ENCODE data around the gene TRIM29.

The TRIM29 gene

DNA sequence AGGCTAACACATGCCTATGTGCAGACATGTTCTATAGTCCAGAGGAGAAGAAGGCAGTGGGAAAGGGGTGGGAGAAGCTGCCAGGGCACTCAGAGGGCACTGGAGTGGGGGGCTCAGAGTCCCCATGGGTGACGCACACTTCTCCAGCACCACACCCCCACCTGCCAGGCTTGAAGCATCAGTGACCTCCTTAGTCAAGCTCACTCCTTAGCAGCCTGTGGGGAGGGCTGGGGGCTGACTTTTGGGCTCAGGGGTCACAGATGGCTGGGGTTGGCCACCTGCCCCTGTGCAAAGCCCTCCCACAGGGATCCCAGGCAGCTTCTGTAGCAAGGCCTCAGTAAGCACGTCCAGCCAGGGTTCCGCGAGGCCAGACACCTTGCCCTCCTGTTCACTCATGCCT is 18.8 kb downstream of the TRIM29 start:
- DNase-seq: no peak

- no peak for DNase-seq
Measured at GRCh38 chr11:120117991-120118390, 19.9 kb downstream of the TRIM29 start.

DNA sequence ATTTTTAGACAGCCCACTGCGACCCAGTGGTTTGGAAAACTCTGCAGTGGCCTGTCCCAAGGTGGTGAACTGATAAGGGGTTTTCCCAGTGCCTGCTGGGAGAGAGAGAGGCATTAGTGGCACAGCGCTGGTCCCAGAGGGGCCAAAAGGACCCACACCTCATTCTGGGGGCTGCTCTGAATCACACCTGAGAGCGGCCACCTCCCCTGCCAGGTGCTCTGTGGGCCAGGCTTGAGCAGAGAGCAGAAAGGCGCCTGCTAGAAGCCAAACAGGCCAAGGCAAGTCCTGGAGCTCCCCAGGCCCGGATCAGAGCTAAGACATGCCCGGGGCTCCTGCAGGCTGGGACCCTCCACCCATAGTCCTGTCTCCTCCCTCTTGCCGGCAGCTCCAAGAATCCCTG is 20.9 kb downstream of the TRIM29 start:
- DNase-seq: no peak

- no peak for DNase-seq
Measured at GRCh38 chr11:120115272-120116000, 22.5 kb downstream of the TRIM29 start.

- DNase-seq: no peak
Measured at GRCh38 chr11:120112174-120112796, 25.6 kb downstream of the TRIM29 start.

DNA sequence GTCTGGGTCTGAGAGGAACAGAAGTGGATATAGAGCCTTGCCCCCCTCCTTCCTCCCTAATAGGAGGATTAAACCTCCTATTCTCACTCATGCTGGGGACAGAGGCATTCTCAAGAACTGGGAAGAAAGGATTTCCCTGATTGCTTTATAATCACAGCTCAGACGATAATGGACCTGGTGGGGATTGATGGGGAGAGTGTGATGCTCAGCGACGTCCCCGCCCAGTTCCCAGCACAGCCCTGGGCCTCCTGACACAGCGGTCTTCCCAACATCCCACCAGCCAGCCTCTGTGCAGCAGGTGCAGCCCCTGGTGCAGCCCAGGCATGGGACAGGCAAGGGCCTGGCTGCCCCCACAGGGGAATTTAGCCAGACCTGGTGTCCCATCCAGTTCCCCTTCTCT is 28.4 kb downstream of the TRIM29 start:
- DNase-seq: no peak

- no peak for DNase-seq
Measured at GRCh38 chr11:120108785-120109168, 29.1 kb downstream of the TRIM29 start.

- DNase-seq: peak; percentile 38
Measured at GRCh38 chr11:120108154-120108784, 29.6 kb downstream of the TRIM29 start.

- DNase-seq: no peak
Measured at GRCh38 chr11:120107692-120108091, 30.2 kb downstream of the TRIM29 start.

DNA sequence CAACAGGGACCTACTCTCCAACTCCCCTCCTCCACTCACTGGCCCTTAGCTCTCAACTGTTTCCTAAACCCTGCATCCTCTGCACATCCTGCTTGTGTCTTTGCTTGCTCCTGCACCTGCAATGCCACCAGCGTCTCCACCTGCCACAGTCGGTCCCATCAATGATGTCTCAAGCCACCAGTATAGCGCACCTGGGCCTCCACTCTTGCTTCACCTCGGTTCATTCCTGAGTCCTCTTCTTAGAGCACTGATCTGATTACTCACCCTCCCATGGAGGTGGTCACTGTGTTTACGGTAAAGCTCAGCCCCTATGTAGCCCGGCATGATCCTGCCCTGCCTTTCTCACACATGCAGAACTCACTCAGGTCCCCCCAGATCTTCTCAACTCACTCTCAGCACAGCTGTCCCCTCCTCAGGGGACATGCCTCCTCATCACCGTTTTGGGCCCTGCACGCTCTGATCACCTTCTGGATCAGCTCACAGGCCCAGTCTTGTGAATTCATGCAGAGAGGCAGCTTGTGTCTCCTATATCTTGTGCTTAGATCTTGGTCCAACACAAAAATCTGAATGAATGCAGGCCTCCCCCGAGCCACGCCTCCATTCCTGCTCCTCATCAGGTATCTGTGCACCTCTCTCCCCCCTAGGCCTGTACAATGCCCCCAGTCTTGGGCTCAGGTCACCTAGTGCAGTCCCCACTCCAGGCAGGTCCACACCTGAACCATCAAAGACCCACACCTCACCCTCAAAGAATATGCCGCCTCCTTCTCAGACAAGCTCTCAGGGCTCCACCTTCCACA is 31.4 kb downstream of the TRIM29 start:
- DNase-seq: no peak

DNA sequence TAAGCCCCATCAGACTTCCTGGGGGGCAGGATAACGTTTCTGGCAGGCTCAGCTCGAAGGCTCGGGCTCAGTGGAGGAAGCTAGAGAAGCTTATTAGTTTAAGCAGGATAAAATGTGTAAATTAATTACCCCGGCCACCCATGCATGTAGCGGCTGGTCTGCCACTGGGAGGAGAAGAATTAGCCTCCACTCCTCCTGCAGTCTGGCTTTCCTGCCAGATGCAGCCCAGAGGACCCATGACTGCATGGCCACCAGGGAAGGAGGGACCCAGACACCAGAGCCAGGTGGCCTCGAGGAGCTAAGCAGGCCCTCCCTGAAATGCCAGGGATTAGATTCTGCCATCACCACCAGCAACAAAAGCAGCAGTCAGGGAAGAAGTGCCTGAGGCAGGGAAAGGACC is 32.3 kb downstream of the TRIM29 start:
- DNase-seq: no peak

- no peak for DNase-seq
Measured at GRCh38 chr11:120104041-120104565, 33.8 kb downstream of the TRIM29 start.

- DNase-seq: no peak
Measured at GRCh38 chr11:120102864-120103122, 35.1 kb downstream of the TRIM29 start.

DNA sequence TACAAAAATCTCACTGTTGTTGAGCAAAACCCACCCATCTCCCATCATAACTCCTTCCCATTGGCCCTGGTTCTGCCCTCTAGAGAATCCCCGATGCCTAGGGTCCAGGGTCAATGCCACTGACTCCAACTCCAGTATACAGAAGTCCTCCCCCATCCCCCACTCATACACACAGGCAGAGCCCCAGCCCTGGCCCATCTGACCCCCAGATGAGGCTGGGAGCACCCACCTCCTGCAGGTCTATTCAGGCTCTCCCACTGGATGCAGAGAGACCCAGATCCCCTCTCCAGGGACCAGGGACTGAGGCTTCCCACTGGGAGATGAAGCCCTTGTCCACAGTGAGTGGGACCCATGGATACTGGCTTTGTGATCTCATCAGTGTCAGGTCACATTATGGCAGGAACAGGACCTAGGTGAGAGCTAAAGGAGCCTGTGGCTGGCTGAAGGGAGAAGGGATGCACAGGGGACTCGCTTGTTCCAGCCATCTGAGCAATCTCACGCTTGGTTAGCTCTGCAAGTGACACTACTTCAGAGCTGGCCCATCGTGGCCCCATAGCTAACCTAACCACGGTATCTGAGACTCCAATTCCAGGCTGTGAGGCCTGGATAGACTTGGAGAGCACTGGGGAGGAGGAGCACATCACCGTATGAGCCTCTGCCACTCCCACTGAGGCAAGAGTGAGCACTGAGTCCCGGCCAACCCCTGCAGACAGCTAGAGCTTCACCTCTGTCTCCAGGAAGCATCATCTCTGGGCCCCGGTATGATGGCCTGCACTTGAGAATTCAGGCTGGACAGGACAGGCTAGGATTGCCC is 35.7 kb downstream of the TRIM29 start:
- no peak for DNase-seq

- no peak for DNase-seq
Measured at GRCh38 chr11:120098503-120099020, 39.4 kb downstream of the TRIM29 start.

GRCh38 chr11:120097721-120098385 is 40.1 kb downstream of the TRIM29 start:
- no peak for DNase-seq

DNA sequence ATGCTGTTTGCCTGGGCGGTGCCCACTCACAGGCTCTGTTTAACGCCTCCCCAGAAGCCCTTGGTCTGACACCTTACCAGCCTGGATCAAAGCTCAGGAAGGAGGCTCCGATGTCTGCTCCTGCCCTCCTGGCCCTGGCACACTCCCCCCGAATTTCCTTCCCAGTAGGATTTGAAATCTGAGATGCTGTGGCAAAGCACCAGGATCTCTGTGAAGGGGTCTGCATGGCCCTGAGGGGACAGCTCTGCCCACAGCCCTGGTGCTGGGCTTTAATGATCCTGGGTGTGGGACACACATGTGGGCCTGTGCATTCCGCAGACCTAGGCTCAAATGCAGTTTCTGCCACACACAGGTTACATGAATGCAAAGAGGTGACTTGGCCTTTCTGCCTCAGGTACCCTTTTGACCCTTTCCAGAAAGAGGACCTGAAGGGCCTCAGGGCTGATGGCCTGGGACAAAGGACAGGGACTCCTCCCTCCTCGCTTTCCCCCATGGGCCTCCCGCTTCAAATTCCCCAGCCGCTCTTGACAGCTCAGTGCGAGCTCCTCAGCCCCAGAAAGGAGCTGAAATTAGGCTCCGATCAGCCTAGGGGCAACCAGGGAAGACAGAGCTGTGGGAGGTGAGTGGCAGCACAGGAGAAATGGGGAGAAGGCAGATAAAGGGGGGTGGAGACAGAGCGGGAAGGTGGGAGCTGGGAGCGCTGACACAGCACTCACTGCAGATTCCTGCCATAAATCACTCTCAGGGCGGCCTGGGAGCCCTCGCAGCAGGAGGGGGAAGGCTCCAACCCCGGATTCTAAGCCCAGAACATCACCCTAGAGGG is 41.3 kb downstream of the TRIM29 start:
- DNase-seq: no peak

DNA sequence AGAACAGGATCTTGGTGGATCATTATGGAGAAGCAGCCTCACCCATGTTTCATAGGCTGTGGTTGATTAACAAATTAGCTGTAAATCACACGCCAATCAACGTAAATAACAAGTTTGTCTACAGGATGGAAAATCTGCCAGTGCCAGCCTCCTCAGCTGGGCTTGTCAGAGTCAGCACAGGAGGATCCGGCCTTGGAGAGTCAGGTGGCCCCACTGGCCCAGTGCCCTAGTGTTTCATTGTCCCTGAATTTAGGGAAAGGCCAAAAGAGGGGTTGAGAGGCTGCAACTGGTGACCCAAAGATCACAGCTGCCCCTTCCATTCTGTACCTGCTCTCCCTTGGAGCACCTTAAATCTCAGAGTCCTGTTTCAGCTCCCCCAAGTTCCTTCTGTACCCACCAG is 42.4 kb downstream of the TRIM29 start:
- no peak for DNase-seq

DNA sequence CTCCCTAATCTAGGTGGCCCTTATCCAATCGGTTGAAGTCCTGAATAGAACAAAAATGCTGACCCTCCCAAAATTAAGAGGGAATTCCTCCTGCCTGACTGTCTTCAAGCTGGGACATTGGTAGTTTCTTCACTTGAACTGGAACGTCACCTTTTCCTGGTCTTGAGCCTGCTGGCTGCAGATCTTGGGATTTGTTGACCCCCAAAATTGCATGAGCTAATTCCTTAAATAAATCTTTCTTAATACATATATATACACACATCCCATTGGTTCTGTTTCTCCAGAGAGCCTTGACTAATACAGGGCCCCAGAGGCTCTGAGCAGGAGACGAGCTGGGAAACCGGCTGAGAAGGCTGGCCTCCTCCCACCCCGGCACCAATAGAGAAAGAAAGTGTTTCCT is 46.2 kb downstream of the TRIM29 start:
- no peak for DNase-seq

DNA sequence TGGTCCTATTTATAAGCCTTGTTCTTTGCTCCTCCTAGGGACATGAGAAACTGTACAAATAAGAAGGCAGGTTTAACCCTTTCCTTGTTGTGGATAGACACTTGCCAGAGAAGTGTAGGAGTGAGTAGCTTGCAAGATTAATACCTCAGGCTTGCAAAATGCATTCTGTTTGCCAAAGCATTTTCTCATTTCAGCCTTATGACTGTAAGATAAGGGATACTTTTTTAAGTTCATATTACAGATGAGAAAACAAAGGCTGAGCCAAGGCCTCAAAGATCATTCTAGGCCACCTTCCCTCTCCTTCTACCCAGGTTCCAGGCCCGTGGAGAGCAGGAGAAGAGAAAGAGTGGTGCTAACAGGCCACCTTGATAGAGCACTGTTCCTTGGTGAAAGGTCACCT is 46.8 kb downstream of the TRIM29 start:
- no peak for DNase-seq

GRCh38 chr11:120090411-120090810 is 47.5 kb downstream of the TRIM29 start:
- DNase-seq: no peak
